ENCODE measurements around the gene DCBLD2.

DNA sequence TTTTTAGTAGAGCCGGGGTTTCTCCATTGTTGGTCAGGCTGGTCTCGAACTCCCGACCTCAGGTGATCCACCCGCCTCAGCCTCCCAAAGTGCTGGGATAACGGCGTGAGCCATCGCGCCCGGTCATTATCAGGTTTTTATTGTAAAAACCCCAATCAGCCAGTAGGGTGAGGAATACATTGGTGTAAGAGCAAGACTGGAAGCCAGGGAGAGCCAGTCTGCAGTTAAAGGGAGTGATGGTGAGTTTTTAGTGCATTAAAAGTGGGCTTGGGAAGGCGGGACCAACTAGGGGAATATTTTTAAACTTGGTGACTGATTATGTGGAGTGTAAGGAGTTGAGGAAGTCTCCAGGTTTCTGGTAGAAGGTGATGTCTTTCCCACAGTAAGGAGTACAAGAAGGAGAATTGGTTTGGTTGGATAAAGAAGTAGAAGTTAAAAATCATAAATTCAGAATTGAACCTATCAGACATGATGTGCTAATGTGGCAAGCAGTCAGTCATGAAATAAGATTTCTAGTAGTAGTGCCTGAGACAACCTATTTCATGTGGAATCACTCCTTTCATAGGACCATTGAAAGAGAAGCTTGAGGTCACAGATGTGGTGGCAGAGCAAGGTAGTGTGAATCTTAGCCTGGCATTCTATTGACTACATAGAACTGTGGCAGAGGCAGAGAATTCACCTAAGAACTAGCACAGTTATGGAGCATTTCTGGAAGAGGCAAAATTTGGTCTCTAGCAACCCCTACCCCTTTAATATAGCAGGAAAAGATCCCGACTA is 2.4 kb upstream of the DCBLD2 start:
- TF ChIP-seq CTCF (IDR thresholded peaks at IDR 0.05) (no peak), POLR2A (IDR thresholded peaks at IDR 0.05) (no peak), POLR2AphosphoS5 (IDR thresholded peaks at IDR 0.05) (no peak)

Measured in prostate gland (tissue), 2 donors.